Activated naive CD8-positive, alpha-beta T cell treated with anti-CD3 and anti-CD28 coated beads, Interleukin-2, amount 50 U/mL, for 24 hours (primary cell): ENCODE data around the gene CCDC57.
A peak's percentile ranks its signal among the peaks of the same experiment; 100 is the strongest.

Source experiments
- ATAC-seq: fragments of 150-1000 bp; cut with Tn5 transposase; one replicate; pipeline ENCODE4 v1.10.0; 2021
- DNase-seq: peaks from one replicate; pipeline ENCODE4 v3.0.0; 2021
- H3K27ac Mint-ChIP-seq: one replicate; pipeline ENCODE4 v1.8.0; 2021; ENCODE audit warnings: mild to moderate bottlenecking, mixed read lengths
- H3K27me3 Mint-ChIP-seq: one replicate; pipeline ENCODE4 v1.8.0; 2021; ENCODE audit warnings: mixed read lengths
- H3K36me3 Mint-ChIP-seq: one replicate; pipeline ENCODE4 v1.8.0; 2021; ENCODE audit warnings: low read depth, mixed read lengths
- H3K4me1 Mint-ChIP-seq: one replicate; pipeline ENCODE4 v1.8.0; 2021; ENCODE audit warnings: mixed read lengths
- H3K4me3 Mint-ChIP-seq: one replicate; pipeline ENCODE4 v1.8.0; 2021; ENCODE audit warnings: mild to moderate bottlenecking, moderate library complexity, mixed read lengths
- H3K9me3 Mint-ChIP-seq: one replicate; pipeline ENCODE4 v1.8.0; 2021; ENCODE audit warnings: mixed read lengths

The CCDC57 gene

GRCh38 chr17:82058230-82058854, 154.3 kb downstream of the CCDC57 start:
- Mint-ChIP-seq H3K36me3 (peaks cover 7% of the 10 kb centered on the region), H3K4me1 (peaks cover 5% of the 10 kb centered on the region), H3K27me3 (no peaks in the 10 kb centered on the region), H3K27ac (no peak overlapping the region), H3K9me3 (no peaks in the 10 kb centered on the region), H3K4me3 (no peak overlapping the region)
- no peak for ATAC-seq
- no peak for DNase-seq

- H3K27ac Mint-ChIP-seq = no peak overlapping the region
- no peak for ATAC-seq
Observed at GRCh38 chr17:82056729-82057621, 155.7 kb downstream of the CCDC57 start.

GRCh38 chr17:82055965-82056728, 156.5 kb downstream of the CCDC57 start:
- Mint-ChIP-seq H3K4me3 (no peak overlapping the region), H3K9me3 (no peaks in the 10 kb centered on the region), H3K27me3 (no peaks in the 10 kb centered on the region), H3K4me1 (peaks cover 11% of the 10 kb centered on the region), H3K27ac (no peak overlapping the region), H3K36me3 (peaks cover 7% of the 10 kb centered on the region)
- DNase-seq = no peak
- ATAC-seq = no peak

More at GRCh38 chr17:82056729-82057621, 155.7 kb downstream of the CCDC57 start:
- Mint-ChIP-seq H3K36me3 (peaks cover 7% of the 10 kb centered on the region), H3K27me3 (no peaks in the 10 kb centered on the region), H3K4me3 (no peak overlapping the region), H3K9me3 (no peaks in the 10 kb centered on the region), H3K4me1 (peaks cover 11% of the 10 kb centered on the region)
- no peak for DNase-seq

GRCh38 chr17:82055023-82055964, 157.3 kb downstream of the CCDC57 start:
- H3K4me1 Mint-ChIP-seq = peaks cover 17% of the 10 kb centered on the region
- no peak overlapping the region for H3K4me3 Mint-ChIP-seq
- H3K27ac Mint-ChIP-seq = no peak overlapping the region

GRCh38 chr17:82054351-82055022, 158.2 kb downstream of the CCDC57 start:
- Mint-ChIP-seq H3K27me3 (no peaks in the 10 kb centered on the region), H3K4me1 (peaks cover 18% of the 10 kb centered on the region), H3K36me3 (peaks cover 5% of the 10 kb centered on the region), H3K9me3 (no peaks in the 10 kb centered on the region), H3K4me3 (no peak overlapping the region), H3K27ac (no peak overlapping the region)
- DNase-seq = no peak
- ATAC-seq = no peak

More at GRCh38 chr17:82055023-82055964, 157.3 kb downstream of the CCDC57 start:
- Mint-ChIP-seq H3K36me3 (peaks cover 7% of the 10 kb centered on the region), H3K9me3 (no peaks in the 10 kb centered on the region), H3K27me3 (no peaks in the 10 kb centered on the region)
- ATAC-seq = no peak
- no peak for DNase-seq

GRCh38 chr17:82053556-82054263, 158.9 kb downstream of the CCDC57 start:
- H3K27ac Mint-ChIP-seq = peak overlapping the region; percentile 39
- H3K27me3 Mint-ChIP-seq = no peaks in the 10 kb centered on the region
- H3K9me3 Mint-ChIP-seq = no peaks in the 10 kb centered on the region
- ATAC-seq = no peak
- H3K4me3 Mint-ChIP-seq = peak overlapping the region; percentile 81
- peaks cover 5% of the 10 kb centered on the region for H3K36me3 Mint-ChIP-seq
- H3K4me1 Mint-ChIP-seq = peaks cover 18% of the 10 kb centered on the region
- DNase-seq = no peak

GRCh38 chr17:82053130-82053529, 159.5 kb downstream of the CCDC57 start:
- Mint-ChIP-seq H3K36me3 (peaks cover 5% of the 10 kb centered on the region), H3K27ac (peak overlapping the region; percentile 39), H3K27me3 (no peaks in the 10 kb centered on the region), H3K4me1 (peaks cover 18% of the 10 kb centered on the region), H3K4me3 (peak overlapping the region; percentile 81), H3K9me3 (no peaks in the 10 kb centered on the region)
- no peak for DNase-seq
- no peak for ATAC-seq

GRCh38 chr17:82052638-82053059, 160.0 kb downstream of the CCDC57 start:
- DNase-seq = no peak
- H3K36me3 Mint-ChIP-seq = peaks cover 2% of the 10 kb centered on the region
- H3K4me3 Mint-ChIP-seq = peak overlapping the region; percentile 81
- peak overlapping the region; percentile 46 for H3K27ac Mint-ChIP-seq
- H3K9me3 Mint-ChIP-seq = no peaks in the 10 kb centered on the region
- H3K4me1 Mint-ChIP-seq = peaks cover 18% of the 10 kb centered on the region
- no peaks in the 10 kb centered on the region for H3K27me3 Mint-ChIP-seq
- no peak for ATAC-seq

GRCh38 chr17:82051776-82052637, 160.6 kb downstream of the CCDC57 start, which contains the start of the genes GPS1 and RFNG:
GPS1 (plus strand) TSS chr17:82051898; CDS start chr17:82051932, 34 bp downstream.
RFNG (minus strand) TSS chr17:82051811; CDS start chr17:82051766, 45 bp downstream.
- Mint-ChIP-seq H3K36me3 (peaks cover 2% of the 10 kb centered on the region), H3K4me1 (peaks cover 18% of the 10 kb centered on the region), H3K27ac (peak within 1 kb of the TSS; percentile 46), H3K4me3 (peak within 1 kb of the TSS; percentile 81), H3K9me3 (no peaks in the 10 kb centered on the region), H3K27me3 (no peaks in the 10 kb centered on the region)
- DNase-seq (peak; percentile 91), ATAC-seq (peak; percentile 76)
